Globus pallidus (tissue), 1 donor: Measurements from ENCODE around the gene DIRAS2.
A peak's percentile ranks its signal among the peaks of the same experiment; 100 is the strongest.
"Not testable (repeated sequence)": the region's sequence is repeated elsewhere in the genome, so short reads cannot be mapped to it uniquely, and the experiment has no call there.

ENCODE experiments used
- DNase-seq: peaks from one replicate; pipeline ENCODE4 v3.0.0-alpha.2; 2015; ENCODE audit warnings: low spot score

DIRAS2 gene

GRCh38 chr9:90642570-90643539 lies at the start of gene DIRAS2:
DIRAS2 (minus strand) TSS chr9:90642824; CDS start chr9:90613827, 28,997 bp downstream.
- peak; percentile 78 for DNase-seq

DNA sequence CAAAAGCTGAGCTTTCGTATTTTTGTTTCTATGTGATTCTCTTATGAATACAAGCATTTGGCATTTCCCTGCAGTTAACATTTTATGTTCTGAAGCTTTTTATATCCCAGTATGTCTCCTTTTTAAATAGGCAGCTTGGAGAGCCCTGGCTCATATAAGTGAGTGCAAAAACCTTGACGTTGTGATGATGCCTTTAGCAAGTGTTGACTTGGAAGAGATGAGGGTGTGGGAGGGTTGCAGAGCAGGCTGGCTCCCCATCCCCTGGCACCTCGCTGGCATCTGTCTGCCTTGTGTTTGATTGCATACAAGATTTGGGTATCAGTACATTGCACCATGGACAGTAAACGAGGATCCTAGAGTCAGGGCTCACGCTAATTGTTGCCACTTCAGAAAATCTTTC lies 42.1 kb upstream of the DIRAS2 start:
- DNase-seq: no peak

DNA sequence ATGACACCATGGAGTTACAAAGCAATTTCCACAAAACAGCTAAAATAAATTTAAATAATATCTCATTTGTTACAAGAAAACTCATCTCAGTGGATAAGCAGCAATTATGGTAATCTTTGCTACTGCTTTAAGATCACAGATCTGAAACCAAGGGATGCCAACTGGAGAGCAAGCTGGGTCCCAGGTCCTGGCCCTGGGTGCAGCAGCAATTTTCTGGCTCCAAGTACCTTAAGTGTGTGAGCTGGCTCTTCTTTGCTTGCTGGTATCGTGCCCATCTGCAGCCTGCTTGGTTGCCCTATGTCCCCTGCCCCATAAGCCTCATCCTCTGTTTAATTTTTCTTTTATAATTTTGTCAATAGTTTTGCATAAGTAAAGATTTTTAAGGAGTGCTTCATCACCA lies 41.5 kb upstream of the DIRAS2 start:
- DNase-seq: no peak

- no peak for DNase-seq
Measured at GRCh38 chr9:90680534-90680933, 37.9 kb upstream of the DIRAS2 start.

GRCh38 chr9:90665072-90665471 lies 22.4 kb upstream of the DIRAS2 start:
- no peak for DNase-seq

- no peak for DNase-seq
Measured at GRCh38 chr9:90659650-90660364, 17.2 kb upstream of the DIRAS2 start.

DNA sequence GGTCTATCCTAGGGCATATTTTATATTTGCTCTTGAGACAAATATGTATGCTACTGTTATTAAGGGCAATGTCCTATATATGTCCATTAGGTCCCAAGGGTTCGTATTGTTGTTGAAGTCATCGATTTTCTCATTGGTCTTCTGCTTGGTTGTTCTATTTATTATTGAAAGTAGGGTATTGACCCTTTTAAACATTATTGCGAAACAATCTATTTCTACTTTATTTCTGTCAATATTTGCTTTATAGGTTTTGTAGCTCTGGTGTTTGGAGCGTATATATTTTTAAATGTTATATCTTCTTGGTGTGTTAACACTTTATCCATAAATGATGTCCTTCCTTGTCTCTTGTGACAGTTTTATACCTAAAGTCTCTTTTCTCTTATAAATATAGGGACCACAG lies 16.2 kb upstream of the DIRAS2 start:
- DNase-seq: no peak

DNA sequence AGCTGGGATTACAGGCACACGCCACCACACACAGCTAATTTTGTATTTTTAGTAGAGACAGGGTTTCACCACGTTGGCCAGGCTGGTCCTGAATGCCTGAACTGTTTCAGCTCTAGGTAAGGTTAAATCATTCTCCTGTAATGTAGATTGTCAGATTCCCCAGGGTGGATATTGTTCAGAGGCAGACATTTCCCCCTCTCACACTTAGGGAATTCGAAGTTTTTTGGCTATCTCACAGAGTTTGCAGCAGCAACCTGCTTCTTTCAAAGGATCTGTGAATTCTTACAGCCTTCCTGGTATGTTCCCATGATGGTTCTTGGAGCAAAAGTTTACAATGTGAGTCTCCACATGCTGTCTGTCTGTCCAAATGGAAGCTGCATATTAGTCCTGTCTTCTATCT lies 15.6 kb upstream of the DIRAS2 start:
- no peak for DNase-seq

GRCh38 chr9:90656876-90657275 lies 14.3 kb upstream of the DIRAS2 start:
- DNase-seq: not testable (repeated sequence)

- no peak for DNase-seq
Measured at GRCh38 chr9:90651246-90651645, 8.6 kb upstream of the DIRAS2 start.

- no peak for DNase-seq
Measured at GRCh38 chr9:90647843-90648242, 5.2 kb upstream of the DIRAS2 start.

- DNase-seq: no peak
Measured at GRCh38 chr9:90645721-90646120, 3.1 kb upstream of the DIRAS2 start.

DNA sequence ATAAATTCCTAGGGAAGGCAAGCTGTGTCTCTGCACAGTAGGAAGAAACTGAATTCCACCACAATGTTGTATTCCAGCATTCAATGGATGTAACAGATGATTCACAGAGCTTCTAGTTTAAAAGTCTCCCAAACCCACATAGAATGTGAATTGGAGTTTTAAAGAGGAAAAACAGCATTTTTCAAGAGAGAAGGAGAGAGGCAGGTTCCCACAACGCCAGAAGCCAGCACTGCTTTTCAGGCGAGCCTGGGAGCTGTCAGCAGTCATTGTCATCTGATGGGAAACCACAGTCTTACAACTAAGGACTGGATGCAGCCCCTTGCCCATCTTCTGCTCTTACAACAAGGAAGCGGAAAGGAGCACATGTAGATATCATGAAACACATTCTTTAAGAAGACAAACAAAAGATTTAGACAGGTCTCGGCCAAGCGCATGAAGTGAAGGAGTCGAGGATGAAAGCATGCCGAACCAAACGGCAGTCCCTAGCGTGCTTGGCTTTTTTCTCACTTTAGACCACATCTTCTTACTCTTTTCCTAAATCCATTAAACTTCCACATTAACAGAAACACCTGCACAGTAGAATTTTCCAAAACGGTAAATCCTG lies 638 bp downstream of the DIRAS2 start:
- DNase-seq: peak; percentile 38

- peak; percentile 29 for DNase-seq
Measured at GRCh38 chr9:90641086-90641485, 1.5 kb downstream of the DIRAS2 start.

GRCh38 chr9:90640361-90640760 lies 2.3 kb downstream of the DIRAS2 start:
- DNase-seq: no peak

DNA sequence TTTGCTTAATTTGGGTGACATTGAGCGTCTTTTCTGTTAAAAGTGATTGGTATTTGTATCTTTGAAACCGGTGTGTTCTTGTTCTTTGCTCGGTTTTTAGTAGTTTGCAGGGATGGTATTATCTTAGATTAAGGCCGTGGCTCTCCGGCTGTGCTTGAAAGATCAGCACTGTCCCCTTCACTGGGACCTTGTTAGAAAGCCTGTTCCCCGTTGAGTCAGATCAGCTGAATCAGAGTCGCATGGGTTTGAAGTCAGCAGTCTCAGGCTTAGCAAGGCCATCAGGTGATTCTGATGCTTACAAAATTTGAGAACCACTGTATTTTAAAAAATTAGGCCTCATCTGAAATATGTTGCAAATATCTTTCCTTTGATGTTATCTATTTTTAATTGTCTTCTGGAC lies 5.0 kb downstream of the DIRAS2 start:
- DNase-seq: no peak

GRCh38 chr9:90632647-90633207 lies 9.9 kb downstream of the DIRAS2 start:
- DNase-seq: no peak

- no peak for DNase-seq
Measured at GRCh38 chr9:90631964-90632363, 10.7 kb downstream of the DIRAS2 start.

DNA sequence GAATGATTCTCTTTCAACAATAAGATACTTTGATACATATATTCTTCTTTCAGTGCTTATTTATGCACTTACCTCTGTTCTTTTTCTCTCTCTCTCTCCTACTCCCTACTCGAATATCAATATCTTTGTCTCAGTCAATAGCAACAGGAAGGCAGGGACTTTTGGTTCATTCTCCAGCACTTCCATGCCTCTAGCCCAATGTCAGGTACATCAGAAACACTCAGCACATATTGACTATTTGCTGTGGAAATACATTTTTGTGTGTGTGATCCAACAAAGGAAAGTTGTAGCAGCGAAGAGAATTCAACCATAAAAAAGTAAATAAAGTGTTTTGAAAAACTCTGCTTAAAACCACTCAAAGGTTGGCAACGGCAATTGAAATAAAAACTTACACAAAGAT lies 12.6 kb downstream of the DIRAS2 start:
- no peak for DNase-seq

GRCh38 chr9:90629354-90629753 lies 13.3 kb downstream of the DIRAS2 start:
- no peak for DNase-seq

DNA sequence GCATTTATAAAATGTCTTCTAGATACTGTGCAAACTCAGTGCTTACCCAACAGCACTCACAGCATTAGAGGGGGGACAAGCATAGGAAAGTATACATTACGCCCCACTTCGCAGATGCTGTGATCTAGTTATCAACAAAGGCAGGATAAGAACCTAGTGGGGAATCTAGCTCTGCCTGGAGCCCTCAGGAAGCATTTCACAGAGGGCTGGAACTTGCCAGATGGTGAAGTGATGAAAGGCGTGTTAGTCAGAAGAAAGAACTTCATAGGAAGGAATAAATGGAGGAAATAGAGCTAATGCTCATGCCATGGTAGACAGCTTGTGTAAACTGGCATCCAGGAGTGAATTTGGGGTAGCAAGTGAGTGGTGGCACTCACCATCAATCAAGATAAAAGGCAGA lies 25.8 kb downstream of the DIRAS2 start:
- DNase-seq: no peak

GRCh38 chr9:90613502-90613901 lies 29.1 kb downstream of the DIRAS2 start:
- DNase-seq: no peak
